PC-3 (cell line): ENCODE results near the gene GOPC. TPM values are rescaled to one million over a fixed set of nuclear protein-coding genes. Genes with fewer than 3 reads are reported as not detected.

Source experiments
- ATAC-seq: fragments of 200-7000 bp; cut with Tn5 transposase; 2 replicates; pipeline ENCODE4 v1.9.1; 2020; ENCODE audit warnings: mild to moderate bottlenecking, moderate library complexity
- BruUV-seq: library from RNA; stranded (reverse); fragments of 400-500 nt; replicated peaks from 2 replicates; lab custom pipeline; 2021; lab: Mats Ljungman, UMichigan
- CTCF ChIA-PET: fragments of 300-600 bp; sonication (Branson Sonifier 250); formaldehyde crosslinking; loops from one replicate; lab custom pipeline; 2022; ENCODE audit warnings: antibody characterized with exemption; lab: Charles Lee
- POLR2A ChIA-PET: fragments of 300-600 bp; sonication (Branson Sonifier 250); formaldehyde crosslinking; loops from one replicate; lab custom pipeline; 2022; ENCODE audit warnings: antibody characterized with exemption; ENCODE audit not compliant: unreplicated experiment; lab: Charles Lee
- DNase-seq: peaks from one replicate; pipeline ENCODE4 v3.0.0-alpha.2; 2015
- H2AFZ ChIP-seq: fragments of 300-600 bp; sonication (generic); 2 replicates; pipeline ENCODE4 v1.6.0; 2016; ENCODE audit warnings: antibody characterized with exemption, low read length
- H3F3A ChIP-seq: fragments of 300-600 bp; sonication (generic); one replicate; pipeline ENCODE4 v1.6.0; 2017; ENCODE audit warnings: antibody characterized with exemption, low read length, control low read depth, mild to moderate bottlenecking; ENCODE audit not compliant: unreplicated experiment
- H3K27ac ChIP-seq: fragments of 300-600 bp; sonication (generic); 2 replicates; pipeline ENCODE4 v1.5.1; 2016; ENCODE audit warnings: mild to moderate bottlenecking, low read length
- H3K27me3 ChIP-seq: fragments of 300-600 bp; sonication (generic); 2 replicates; pipeline ENCODE4 v1.6.1; 2016; ENCODE audit warnings: low read length, mixed read lengths
- H3K36me3 ChIP-seq: fragments of 300-600 bp; sonication (generic); 2 replicates; pipeline ENCODE4 v1.6.1; 2016; ENCODE audit warnings: low read depth, mixed run types, low read length, mixed read lengths
- H3K4me1 ChIP-seq: fragments of 300-600 bp; sonication (generic); 2 replicates; pipeline ENCODE4 v1.5.1; 2016; ENCODE audit warnings: low read length; ENCODE audit not compliant: insufficient read depth
- H3K4me2 ChIP-seq: fragments of 300-600 bp; sonication (generic); 2 replicates; pipeline ENCODE4 v1.6.0; 2016; ENCODE audit warnings: low read length
- H3K4me3 ChIP-seq: fragments of 300-600 bp; sonication (generic); 2 replicates; pipeline ENCODE4 v1.5.1; 2016; ENCODE audit warnings: mild to moderate bottlenecking, low read length, mixed read lengths
- H3K79me2 ChIP-seq: fragments of 300-600 bp; sonication (generic); 2 replicates; pipeline ENCODE4 v1.6.1; 2017; ENCODE audit warnings: low read length, mixed read lengths
- H3K9ac ChIP-seq: fragments of 300-600 bp; sonication (generic); 2 replicates; pipeline ENCODE4 v1.6.0; 2016; ENCODE audit warnings: mild to moderate bottlenecking, low read length
- H3K9me2 ChIP-seq: fragments of 300-600 bp; sonication (generic); replicated peaks from 2 replicates; pipeline ENCODE4 v1.6.1; 2016; ENCODE audit warnings: mixed run types, low read length, mixed read lengths
- H3K9me3 ChIP-seq: fragments of 300-600 bp; sonication (generic); 2 replicates; pipeline ENCODE4 v1.6.1; 2016; ENCODE audit warnings: low read length, mixed read lengths
- H4K20me1 ChIP-seq: fragments of 300-600 bp; sonication (generic); 2 replicates; pipeline ENCODE4 v1.6.1; 2016; ENCODE audit warnings: low read length, mixed read lengths
- CTCF ChIP-seq: fragments of 300-600 bp; sonication (generic); conservative IDR thresholded peaks from 2 replicates; pipeline ENCODE4 v1.5.1; 2017; ENCODE audit warnings: antibody characterized with exemption, low read depth, mild to moderate bottlenecking, low read length
- EZH2 ChIP-seq: fragments of 300-600 bp; sonication (generic); IDR thresholded peaks from one replicate; pipeline ENCODE4 v1.6.1; 2017; ENCODE audit warnings: antibody characterized with exemption, mild to moderate bottlenecking, low read length; ENCODE audit not compliant: unreplicated experiment
- EZH2phosphoT487 ChIP-seq: fragments of 300-600 bp; sonication (generic); IDR thresholded peaks from 2 replicates; pipeline ENCODE4 v1.6.1; 2018; ENCODE audit warnings: mild to moderate bottlenecking, antibody characterized with exemption, low read length, borderline replicate concordance
- intact Hi-C: fragments of 100-400 bp; cut with micrococcal nuclease; formaldehyde crosslinking; loops from 2 replicates; pipeline ENCODE4 v1.9.0; 2023
- total RNA-seq: library from RNA; depleted of rRNA; stranded (reverse); fragments of >200 nt; gene quantifications from 2 replicates; pipeline ENCODE4 v1.2.3, GENCODE V29; 2014

Gene GOPC
- total RNA-seq, 1 experiment from 2014 or later, result 15.8 TPM

DNA sequence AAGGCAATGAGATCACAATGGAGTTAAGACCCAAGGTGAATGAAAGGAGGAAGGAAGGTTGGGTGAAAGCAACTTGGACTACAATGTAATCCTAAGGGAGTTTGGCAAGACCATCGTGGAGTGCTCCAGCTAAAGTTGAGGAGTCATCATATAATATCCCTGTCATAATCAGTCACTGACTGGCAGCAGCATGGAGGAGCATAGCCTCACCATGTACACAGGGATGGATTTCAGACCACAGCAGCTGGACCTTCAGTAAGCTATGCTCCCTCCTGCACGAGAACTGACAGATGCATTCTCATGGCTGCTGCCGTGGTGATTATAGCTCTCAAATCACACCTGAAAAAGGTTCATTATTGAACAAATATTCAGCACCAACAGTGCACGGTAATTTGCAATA is 43.0 kb downstream of the GOPC start:
- Histone ChIP-seq H3K9me2 (no peaks in the 10 kb centered on the region), H3K9me3 (no peaks in the 10 kb centered on the region), H3K79me2 (no peaks in the 10 kb centered on the region), H2AFZ (no peak overlapping the region), H3K4me2 (no peak overlapping the region), H3K36me3 (peaks cover 6% of the 10 kb centered on the region; the same call in 1 of the 2 replicates), H3K27ac (no peak overlapping the region), H3K4me1 (peaks cover 11% of the 10 kb centered on the region), H4K20me1 (no peaks in the 10 kb centered on the region), H3F3A (no peaks in the 10 kb centered on the region), H3K27me3 (no peaks in the 10 kb centered on the region), H3K9ac (no peak overlapping the region), H3K4me3 (no peak overlapping the region)
- ChIA-PET CTCF (interaction anchor here (0.6 kb wide), 1 partner anchor 599 kb away, joined by 5 read pairs; no protein-coding TSS in a partner anchor), POLR2A (no interaction called here)
- intact Hi-C loops, result no loop called here
- no peak for ATAC-seq
- no TSS peak for BruUV-seq
- no peak for TF ChIP-seq EZH2phosphoT487
- no peak for TF ChIP-seq EZH2
- no peak for TF ChIP-seq CTCF
- no peak for DNase-seq

- Histone ChIP-seq H3K36me3 (peaks cover 6% of the 10 kb centered on the region; the same call in 1 of the 2 replicates), H3F3A (no peaks in the 10 kb centered on the region), H3K27ac (no peak overlapping the region), H3K9me2 (no peaks in the 10 kb centered on the region), H3K27me3 (no peaks in the 10 kb centered on the region), H3K4me1 (peaks cover 11% of the 10 kb centered on the region), H3K9me3 (no peaks in the 10 kb centered on the region), H3K4me3 (no peak overlapping the region), H2AFZ (no peak overlapping the region), H3K9ac (no peak overlapping the region), H3K79me2 (no peaks in the 10 kb centered on the region), H4K20me1 (no peaks in the 10 kb centered on the region), H3K4me2 (no peak overlapping the region)
- TF ChIP-seq EZH2phosphoT487 (no peak), EZH2 (no peak)
- ChIA-PET POLR2A (no interaction called here), CTCF (interaction anchor here (1.4 kb wide), 1 partner anchor 109 kb away, joined by 3 read pairs; no protein-coding TSS in a partner anchor)
- no peak for ATAC-seq
- no peak for DNase-seq
- BruUV-seq, result no TSS peak
- intact Hi-C loops, result no loop called here
Observed at GRCh38 chr6:117558818-117559217, 43.5 kb downstream of the GOPC start.

- ATAC-seq (no peak), DNase-seq (no peak)
- Histone ChIP-seq H3K4me3 (no peak overlapping the region), H3K27me3 (no peaks in the 10 kb centered on the region), H3K9me3 (no peaks in the 10 kb centered on the region), H3K9me2 (no peaks in the 10 kb centered on the region), H3K36me3 (peaks cover 6% of the 10 kb centered on the region; the same call in 1 of the 2 replicates), H3F3A (no peaks in the 10 kb centered on the region), H3K4me2 (no peak overlapping the region), H3K79me2 (no peaks in the 10 kb centered on the region), H2AFZ (no peak overlapping the region), H4K20me1 (no peaks in the 10 kb centered on the region), H3K27ac (no peak overlapping the region), H3K4me1 (peaks cover 11% of the 10 kb centered on the region), H3K9ac (no peak overlapping the region)
- BruUV-seq, result no TSS peak
- intact Hi-C loops, result loop anchor here (2.0 kb wide), 1 partner anchor 45 kb away; the partner anchor contains the start of gene GOPC
- POLR2A ChIA-PET, result no interaction called here
- no peak for TF ChIP-seq EZH2phosphoT487
- no peak for TF ChIP-seq EZH2
- no peak for TF ChIP-seq CTCF
- CTCF ChIA-PET, result interaction anchor here (1.4 kb wide), 1 partner anchor 108 kb away, joined by 3 read pairs; no protein-coding TSS in a partner anchor
Observed at GRCh38 chr6:117557951-117558350, 44.4 kb downstream of the GOPC start.
